NCI-H2196 treated with DMSO at 0.1 percent for 48 hours (cell line): ENCODE results near the gene TRPC3.

Source experiments
- DNase-seq: peaks from one replicate; lab custom pipeline; 2025; ENCODE audit not compliant: unreplicated experiment; lab: John Stamatoyannopoulos, UW

Gene TRPC3

GRCh38 chr4:121951521-121952110 lies at the start of gene TRPC3:
TSS of gene TRPC3 (minus strand) at chr4:121952060. CDS start at chr4:121951680, 380 bp downstream.
- DNase-seq = no peak

- DNase-seq = no peak
Measured at GRCh38 chr4:122000849-122001248, 49.0 kb upstream of the TRPC3 start.

DNA sequence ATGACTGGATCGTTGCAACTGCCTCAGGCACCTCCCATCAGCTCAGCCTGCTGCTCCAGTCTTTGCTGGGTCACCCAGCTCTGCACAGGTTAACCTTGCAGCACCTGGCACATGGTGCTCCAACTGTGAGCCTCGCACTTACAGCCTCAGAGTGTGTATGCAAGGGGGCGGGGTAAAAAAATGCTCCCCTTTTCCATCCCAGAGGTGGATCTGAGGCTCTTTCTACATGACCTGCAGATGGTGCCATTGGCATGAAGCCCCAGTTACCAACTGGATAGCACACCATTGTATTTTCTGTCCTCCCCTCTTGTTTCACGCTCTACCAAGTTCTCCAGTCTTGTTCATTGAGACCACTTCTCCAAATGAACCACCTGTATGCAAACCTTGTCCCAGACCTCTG lies 46.2 kb upstream of the TRPC3 start:
- DNase-seq = no peak

GRCh38 chr4:121995790-121996537 lies 44.1 kb upstream of the TRPC3 start:
- no peak for DNase-seq

DNA sequence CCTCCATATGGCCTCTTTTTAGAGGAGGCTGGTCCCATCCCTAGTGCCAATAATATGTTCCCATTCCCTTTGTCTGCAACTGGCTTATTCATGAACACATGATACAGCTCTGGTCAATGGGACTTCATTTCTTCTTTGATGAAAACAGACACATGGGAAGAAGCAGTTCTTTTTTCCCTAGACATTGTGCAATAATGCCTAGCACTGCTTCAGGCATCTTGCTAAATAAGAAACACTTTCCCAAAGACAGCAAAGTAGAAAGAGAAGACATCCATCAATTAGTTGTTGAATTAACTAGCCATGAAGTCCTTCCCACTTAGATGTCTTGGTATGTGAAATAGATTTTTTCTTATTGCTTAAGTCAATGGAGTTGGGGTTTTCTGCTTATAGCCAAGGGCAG lies 40.1 kb upstream of the TRPC3 start:
- no peak for DNase-seq

DNA sequence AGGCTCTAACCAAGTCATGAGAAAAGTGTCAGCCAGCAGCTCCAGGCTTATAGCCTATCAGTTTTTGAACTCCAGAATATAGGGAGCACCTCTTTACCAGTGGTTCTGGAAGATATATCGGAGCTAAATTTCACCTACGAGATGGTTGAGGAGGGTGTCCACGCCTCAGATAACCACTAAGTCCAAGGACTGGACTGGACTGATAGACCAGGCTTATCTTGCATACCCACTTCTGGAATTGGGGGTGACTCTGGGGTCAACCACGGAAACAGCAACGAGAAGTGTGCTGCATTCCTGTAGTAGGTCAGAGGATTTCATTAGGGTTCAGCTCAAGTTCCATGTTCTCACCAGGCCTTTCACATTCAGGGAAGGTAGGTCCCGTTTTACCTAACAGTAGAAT lies 38.6 kb upstream of the TRPC3 start:
- no peak for DNase-seq

DNA sequence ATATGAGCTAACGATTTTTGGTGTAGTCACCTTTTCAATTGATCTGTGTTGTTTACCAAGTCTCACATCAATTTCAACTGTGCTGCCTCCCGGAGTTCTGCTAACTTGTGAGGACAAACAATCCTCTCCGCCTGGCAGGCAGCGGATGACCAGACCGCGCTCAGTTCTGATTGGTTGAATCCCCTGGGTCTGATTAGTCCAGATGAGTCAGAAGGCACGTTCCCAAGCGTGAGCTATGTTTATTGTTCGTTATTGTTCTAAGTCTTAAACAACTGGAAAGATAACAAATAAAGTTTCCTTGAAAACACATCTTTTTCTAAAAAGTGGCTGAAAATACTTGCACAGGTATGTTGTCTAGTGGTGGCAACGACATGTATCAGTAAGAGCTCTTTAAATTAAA lies 37.9 kb upstream of the TRPC3 start:
- no peak for DNase-seq

DNA sequence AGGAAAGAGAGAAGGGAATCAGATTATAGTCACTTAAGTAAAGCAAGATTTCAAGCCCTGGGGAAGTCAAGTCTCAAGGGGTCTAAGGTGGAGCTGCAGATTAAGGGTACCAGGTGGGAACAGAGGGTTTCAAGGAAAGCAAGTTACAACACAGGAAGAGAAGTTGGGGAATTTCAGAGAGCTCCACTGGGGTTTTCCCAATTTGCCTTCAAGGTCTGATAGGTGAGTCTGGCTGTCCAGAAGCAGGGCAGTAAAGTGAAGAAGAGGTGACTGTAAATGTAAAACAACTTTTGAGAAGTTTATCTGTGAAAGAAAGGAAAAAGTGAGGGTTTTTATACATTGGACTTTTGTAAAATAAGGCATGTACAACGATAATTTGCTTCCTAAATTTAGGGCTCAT lies 37.1 kb upstream of the TRPC3 start:
- DNase-seq = no peak

GRCh38 chr4:121980643-121981042 lies 28.8 kb upstream of the TRPC3 start:
- DNase-seq = no peak

DNA sequence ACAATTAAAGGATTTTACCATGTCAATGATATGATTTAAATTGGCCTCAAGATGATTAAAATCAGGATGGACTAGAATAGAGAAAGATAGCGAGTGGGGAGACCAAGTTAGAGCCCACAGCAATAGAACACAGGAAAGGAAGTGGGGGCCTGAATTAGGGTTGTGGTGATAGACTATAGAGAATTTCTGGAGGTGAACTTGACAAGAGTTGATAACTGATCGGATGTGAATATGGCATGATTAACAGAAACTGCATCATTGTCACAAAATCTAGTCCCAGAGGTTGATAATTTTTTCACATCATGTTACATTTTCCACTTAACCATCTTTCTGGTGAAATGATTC lies 26.3 kb upstream of the TRPC3 start:
- DNase-seq = no peak

GRCh38 chr4:121977251-121978171 lies 25.7 kb upstream of the TRPC3 start:
- DNase-seq = no peak

GRCh38 chr4:121975784-121976183 lies 23.9 kb upstream of the TRPC3 start:
- no peak for DNase-seq

DNA sequence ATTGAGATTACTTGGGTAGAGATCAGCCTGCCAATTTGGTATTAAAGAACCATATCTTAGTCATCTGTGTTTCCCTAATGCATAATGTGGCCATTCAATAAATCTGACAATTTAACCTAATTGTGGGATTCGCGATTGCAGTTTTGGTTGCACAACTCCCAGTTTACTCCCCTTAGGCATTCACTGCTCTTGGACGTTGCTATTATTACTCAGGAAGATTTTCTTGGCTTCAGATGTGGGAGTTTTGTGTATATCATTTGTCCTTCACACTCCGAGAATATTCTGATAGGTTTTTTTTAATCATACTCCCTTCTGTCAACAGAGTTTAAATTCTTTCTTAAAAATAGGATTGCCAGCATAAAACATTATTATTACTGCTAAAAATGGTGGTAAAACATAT lies 22.0 kb upstream of the TRPC3 start:
- no peak for DNase-seq

GRCh38 chr4:121968859-121969258 lies 17.0 kb upstream of the TRPC3 start:
- no peak for DNase-seq

DNA sequence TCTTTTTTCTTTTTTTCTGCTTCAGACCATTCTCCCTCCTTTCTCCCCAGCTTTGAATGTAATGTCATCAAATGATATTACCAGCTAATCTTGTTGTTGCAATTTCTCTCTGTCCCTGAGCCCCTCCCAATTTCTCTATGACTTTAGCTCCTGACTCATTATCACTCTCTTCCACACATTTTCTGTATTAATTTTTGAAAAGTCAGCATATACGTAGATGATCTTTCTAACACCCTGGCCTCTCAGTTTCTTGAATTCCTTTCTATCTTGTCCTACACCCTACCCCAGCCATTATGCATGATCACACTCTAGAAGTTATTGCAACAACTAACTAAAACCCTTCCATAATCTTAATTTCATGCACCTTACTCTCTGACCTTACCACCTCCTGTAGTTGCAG lies 13.1 kb upstream of the TRPC3 start:
- no peak for DNase-seq

DNA sequence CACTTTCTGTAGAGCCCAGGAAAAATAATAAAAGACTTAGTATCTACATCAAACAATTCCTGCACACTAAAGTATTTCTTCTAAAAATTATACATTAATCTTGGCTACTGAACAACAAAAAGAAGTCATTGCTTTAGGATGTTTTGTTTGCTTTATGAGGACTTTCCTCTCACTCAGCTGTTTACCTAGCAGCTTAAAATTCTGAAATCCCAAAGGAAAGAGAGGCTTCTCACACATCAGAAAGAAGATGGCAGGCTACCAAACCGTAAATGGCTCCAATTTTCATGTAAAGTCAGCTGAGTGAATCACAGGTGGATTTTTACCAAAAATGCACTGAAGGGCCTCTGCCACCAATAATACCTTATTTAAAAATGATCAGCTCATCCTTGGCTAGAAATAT lies 9.0 kb upstream of the TRPC3 start:
- DNase-seq = no peak

GRCh38 chr4:121958777-121959176 lies 6.9 kb upstream of the TRPC3 start:
- no peak for DNase-seq

- no peak for DNase-seq
Measured at GRCh38 chr4:121957266-121957665, 5.4 kb upstream of the TRPC3 start.

DNA sequence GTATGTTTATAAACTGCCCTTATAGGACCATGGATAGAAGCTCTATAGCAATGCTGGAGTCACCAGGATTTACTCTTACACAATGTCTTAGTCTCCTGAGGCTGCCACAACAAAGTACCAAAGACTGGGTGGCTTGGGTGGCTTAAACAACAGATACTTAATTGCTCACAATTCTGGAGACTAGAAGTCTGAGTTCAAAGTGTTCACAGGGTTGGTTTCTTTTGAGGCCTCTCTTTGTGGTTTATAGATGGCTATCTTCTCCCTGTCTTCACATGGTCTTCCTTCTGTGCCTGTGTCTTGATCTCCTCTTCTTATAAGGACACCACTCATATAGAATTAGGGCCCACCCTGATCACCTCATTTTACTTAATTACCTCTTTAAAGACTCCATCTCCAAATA lies 2.0 kb upstream of the TRPC3 start:
- no peak for DNase-seq

GRCh38 chr4:121952290-121952689 lies 430 bp upstream of the TRPC3 start:
- DNase-seq = no peak

- DNase-seq = no peak
Measured at GRCh38 chr4:121950680-121951520, 960 bp downstream of the TRPC3 start.
